ENCODE measurements around the gene GPR148. TPM values are rescaled to one million over a fixed set of nuclear protein-coding genes. Genes with fewer than 3 reads are reported as not detected.

GPR148 gene
- total RNA-seq, 4 donors from 2014 or later: not detected

DNA sequence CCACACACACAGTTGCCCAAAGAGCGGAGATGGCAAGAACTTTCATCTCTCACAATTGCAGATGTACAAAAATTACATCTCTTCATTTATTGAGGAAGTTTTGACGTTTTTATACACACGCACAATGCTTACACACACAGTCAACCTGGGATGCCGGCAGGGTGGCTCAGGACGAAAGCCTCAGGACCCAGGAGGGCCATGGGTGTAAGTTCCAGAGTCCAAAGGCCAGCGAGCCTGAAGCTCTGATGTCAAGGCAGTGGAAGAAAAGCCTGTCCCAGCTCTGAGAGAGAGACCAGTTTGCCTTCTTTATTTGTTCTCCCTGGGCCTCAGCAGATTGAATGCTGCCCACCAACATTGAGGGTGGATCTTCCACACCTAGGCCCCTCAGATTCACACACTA is 36.6 kb downstream of the GPR148 start:
- ATAC-seq (ENCODE audit: low FRiP score): no peak
- TF ChIP-seq, protein P1, sequence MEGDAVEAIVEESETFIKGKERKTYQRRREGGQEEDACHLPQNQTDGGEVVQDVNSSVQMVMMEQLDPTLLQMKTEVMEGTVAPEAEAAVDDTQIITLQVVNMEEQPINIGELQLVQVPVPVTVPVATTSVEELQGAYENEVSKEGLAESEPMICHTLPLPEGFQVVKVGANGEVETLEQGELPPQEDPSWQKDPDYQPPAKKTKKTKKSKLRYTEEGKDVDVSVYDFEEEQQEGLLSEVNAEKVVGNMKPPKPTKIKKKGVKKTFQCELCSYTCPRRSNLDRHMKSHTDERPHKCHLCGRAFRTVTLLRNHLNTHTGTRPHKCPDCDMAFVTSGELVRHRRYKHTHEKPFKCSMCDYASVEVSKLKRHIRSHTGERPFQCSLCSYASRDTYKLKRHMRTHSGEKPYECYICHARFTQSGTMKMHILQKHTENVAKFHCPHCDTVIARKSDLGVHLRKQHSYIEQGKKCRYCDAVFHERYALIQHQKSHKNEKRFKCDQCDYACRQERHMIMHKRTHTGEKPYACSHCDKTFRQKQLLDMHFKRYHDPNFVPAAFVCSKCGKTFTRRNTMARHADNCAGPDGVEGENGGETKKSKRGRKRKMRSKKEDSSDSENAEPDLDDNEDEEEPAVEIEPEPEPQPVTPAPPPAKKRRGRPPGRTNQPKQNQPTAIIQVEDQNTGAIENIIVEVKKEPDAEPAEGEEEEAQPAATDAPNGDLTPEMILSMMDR (IDR thresholded peaks at IDR 0.05): no peak
- no peak for DNase-seq (ENCODE audit: low spot score)

DNA sequence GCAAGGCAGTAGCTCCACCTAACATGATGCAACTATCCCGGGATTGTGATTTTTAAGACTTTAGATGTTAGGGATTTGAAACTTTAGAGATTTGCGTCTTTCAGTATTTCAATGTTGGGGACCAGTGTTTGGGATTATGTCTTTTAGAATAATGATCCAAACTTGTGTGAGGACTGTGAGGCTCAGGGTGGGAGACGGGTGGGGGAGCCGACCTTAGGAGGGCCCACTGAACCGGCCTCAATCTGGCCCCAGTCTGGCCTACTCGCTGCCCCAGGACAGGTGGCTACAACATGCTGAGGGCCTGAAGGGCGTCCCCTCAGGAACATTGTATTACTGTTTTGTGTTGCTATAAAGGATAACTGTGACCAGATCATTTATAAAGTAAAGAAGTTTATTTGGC is 37.2 kb downstream of the GPR148 start:
- TF ChIP-seq, protein P1 (IDR thresholded peaks at IDR 0.05): no peak
- no peak for ATAC-seq (ENCODE audit: low FRiP score)
- no peak for DNase-seq (ENCODE audit: low spot score)

DNA sequence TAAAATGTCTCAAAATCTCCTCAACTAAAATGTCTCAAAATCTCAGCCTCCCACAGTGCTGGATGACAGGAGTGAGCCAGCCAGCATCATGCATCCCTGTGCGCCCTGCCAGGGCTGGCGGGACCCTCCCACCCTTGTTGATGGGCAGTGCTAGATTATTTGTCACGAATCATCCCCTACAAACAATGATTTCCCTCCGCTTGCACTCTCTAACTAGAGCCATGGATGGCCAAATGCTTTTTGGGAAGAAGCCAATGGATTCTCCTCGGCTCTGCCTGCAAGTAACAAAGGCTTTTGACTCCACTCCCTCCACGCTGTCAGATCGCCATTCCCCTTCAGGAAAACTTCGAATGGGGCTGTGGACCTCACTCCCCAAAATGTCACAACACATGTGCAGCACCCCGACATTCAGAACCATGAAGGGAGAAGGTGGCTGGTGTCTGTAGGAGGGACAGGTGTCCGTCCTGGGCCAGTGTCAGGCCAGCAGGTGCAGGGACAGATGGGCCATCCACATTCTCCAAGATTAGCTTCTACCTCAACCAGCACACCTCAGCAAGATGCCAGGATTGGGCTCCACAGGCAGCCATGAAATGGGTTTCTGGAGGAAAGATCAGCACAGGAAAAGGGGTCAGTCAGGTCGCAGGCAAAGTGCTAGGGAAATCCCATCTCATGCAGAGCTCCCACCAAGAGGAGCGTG is 38.0 kb downstream of the GPR148 start:
- DNase-seq (ENCODE audit: low spot score) (no peak), ATAC-seq (ENCODE audit: low FRiP score) (no peak)
- TF ChIP-seq, protein P1 (IDR thresholded peaks at IDR 0.05): no peak

DNA sequence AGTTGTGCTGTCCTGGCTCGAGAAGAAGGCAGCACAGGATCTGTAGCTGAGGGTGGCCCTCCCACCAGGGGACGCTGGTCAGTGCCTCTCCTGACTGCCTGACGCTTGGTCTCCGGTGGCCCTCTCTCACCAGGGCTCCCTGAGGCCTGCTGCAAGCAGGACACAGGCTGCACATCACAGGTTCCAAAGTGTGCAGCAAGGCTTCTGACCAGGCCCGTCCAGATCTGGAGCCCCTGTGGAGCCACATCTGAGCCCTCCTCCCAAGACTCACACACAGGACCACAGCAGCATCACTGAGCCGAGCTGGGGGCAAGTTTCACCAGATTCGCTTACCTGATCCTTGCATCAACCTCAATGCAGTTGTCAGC is 38.5 kb downstream of the GPR148 start:
- TF ChIP-seq, protein P1 (IDR thresholded peaks at IDR 0.05): no peak
- ATAC-seq (ENCODE audit: low FRiP score) (no peak), DNase-seq (ENCODE audit: low spot score) (no peak)

DNA sequence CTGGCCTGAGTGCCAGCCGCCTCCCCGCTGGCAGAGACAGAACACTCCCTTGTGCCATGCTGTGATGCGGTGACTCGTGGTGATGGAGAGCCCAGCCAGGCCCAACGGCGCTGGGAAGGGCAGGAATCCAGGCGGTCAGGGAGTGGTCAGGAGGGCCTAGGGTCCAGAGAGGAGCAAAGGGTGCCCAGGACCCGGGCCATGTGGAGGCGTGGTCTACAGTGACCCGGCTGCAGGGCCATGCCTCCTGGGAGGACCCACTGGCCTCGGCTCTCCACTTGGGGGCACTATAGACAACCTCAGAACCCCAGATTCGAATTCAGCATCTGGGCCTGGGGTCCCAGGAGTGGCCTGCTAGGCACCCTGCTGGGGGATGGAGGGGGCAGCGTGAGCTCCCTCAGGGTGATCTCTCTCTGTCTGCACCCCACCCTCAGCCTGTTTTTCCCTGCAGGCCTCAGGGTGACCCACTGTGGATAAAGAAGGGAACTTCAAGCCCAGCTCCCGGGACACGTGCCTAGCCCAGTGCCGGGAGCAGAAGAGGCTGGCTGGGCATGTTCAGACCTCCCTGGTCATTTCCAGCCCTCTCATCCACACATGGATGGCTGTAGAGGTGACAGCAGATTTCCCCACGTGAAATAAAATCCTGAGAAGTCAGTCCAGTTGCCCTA is 39.5 kb downstream of the GPR148 start:
- no peak for ATAC-seq (ENCODE audit: low FRiP score)
- DNase-seq (ENCODE audit: low spot score): no peak

DNA sequence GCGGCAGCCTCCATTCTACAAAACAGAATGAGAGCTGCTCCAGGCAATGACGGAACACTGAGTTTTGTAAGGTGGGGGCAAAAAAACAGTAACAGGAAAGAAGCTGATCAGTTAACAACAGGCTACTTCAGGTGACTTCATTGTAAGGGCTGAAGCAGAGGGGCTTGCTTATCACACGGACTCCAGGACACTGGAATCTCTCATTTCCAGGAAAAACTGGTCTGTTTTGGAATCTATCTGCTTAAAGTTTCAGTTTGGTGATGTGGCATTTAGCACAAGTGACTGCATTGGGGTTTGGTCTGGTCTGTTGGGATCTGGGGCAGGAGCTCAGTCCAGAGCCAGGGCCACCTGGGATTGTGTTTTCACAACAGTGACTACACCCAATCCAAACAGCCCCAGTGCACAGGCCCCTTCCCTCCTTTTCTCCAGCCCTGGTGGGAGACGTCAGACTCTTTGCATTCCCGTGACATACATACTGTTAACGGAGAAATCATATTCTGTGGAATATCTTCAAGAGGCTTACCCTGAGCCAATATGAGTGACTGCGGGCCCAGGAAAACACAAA is 40.6 kb downstream of the GPR148 start:
- ATAC-seq (ENCODE audit: low FRiP score): no peak
- no peak for DNase-seq (ENCODE audit: low spot score)
- TF ChIP-seq, protein P1 (IDR thresholded peaks at IDR 0.05): no peak

More for the DNA sequence above, 39.5 kb downstream of the GPR148 start:
- TF ChIP-seq, protein P1 (IDR thresholded peaks at IDR 0.05): no peak

Data from omental fat pad (tissue), 4 donors.